Natural killer cell treated with Interleukin-12 subunit alpha and Interleukin-12 subunit beta and Interleukin-15 and Interleukin-18, amount 100 ng/mL, for 72 hours (primary cell): ENCODE measurements around the gene PRICKLE3. TPM values are rescaled to one million over a fixed set of nuclear protein-coding genes. Genes with fewer than 3 reads are reported as not detected.

Experiments
- total RNA-seq, 2 donors: library from RNA; stranded (reverse); gene quantifications; one replicate each; pipeline ENCODE4 v1.2.3, GENCODE V29; 2022

The PRICKLE3 gene
- total RNA-seq, 2 donors from 2014 or later: 13.1 to 16.0 TPM

Other genes with a start within 250 kb of the PRICKLE3 start
- 10 to 100 TPM; 75.8 to 79.9 TPM for gene OTUD5, start 228.8 kb downstream of the PRICKLE3 start, total RNA-seq
- gene KCND1, start 214.5 kb downstream of the PRICKLE3 start, total RNA-seq: 1 to 10 TPM; 3.3 to 6.2 TPM
- 100 to 1,000 TPM in 1 of 2 donors, 10 to 100 TPM in 1; 97.8 to 143 TPM for gene GRIPAP1, start 184.1 kb downstream of the PRICKLE3 start, total RNA-seq
- gene TFE3, start 143.0 kb downstream of the PRICKLE3 start, total RNA-seq: 10 to 100 TPM; 38.6 to 45.6 TPM
- 1 to 10 TPM; 5.3 to 9.0 TPM for gene CCDC120, start 127.4 kb downstream of the PRICKLE3 start, total RNA-seq
- 10 to 100 TPM; 16.4 to 19.5 TPM for gene PRAF2, start 112.4 kb downstream of the PRICKLE3 start, total RNA-seq
- gene WDR45, start 106.5 kb downstream of the PRICKLE3 start, total RNA-seq: 10 to 100 TPM; 48.1 to 62.3 TPM
- 10 to 100 TPM; 19.1 to 27.7 TPM for gene GPKOW, start 62.6 kb downstream of the PRICKLE3 start, total RNA-seq
- gene MAGIX, start 23.6 kb downstream of the PRICKLE3 start, total RNA-seq: 1 to 10 TPM; 1.2 to 1.3 TPM
- 10 to 100 TPM; 50.6 to 54.0 TPM for gene PLP2, start 14.5 kb downstream of the PRICKLE3 start, total RNA-seq
- 1 to 10 TPM in 1 of 2 donors, under 1 TPM in 1; 0.84 to 1.7 TPM for gene SYP, start 13.8 kb upstream of the PRICKLE3 start, total RNA-seq
- gene CACNA1F, start 47.0 kb upstream of the PRICKLE3 start, total RNA-seq: under 1 TPM in 1 of 2 donors, not detected in 1; 0.14 TPM
- 10 to 100 TPM; 25.6 to 25.7 TPM for gene CCDC22, start 49.1 kb upstream of the PRICKLE3 start, total RNA-seq
- gene FOXP3, start 78.3 kb upstream of the PRICKLE3 start, total RNA-seq: under 1 TPM; 0.55 to 0.78 TPM
- 1 to 10 TPM; 3.4 to 3.8 TPM for gene PPP1R3F, start 83.4 kb upstream of the PRICKLE3 start, total RNA-seq
- gene GAGE10, start 117.3 kb upstream of the PRICKLE3 start, total RNA-seq: not detected
- gene GAGE12J, start 135.7 kb upstream of the PRICKLE3 start, total RNA-seq: not detected
- gene GAGE13, start 145.2 kb upstream of the PRICKLE3 start, total RNA-seq: not detected